ENCODE results near the gene RNF157.
"Not testable (repeated sequence)": the region's sequence is repeated elsewhere in the genome, so short reads cannot be mapped to it uniquely, and the experiment has no call there.

The RNF157 gene

GRCh38 chr17:76232342-76232741 lies 8.0 kb downstream of the RNF157 start:
- H3K36me3 Mint-ChIP-seq (ENCODE audit: low read depth), result no peaks in the 10 kb centered on the region
- H3K27ac Mint-ChIP-seq, result peak overlapping the region in 1 of 3 experiments; percentile 28
- H3K9me3 Mint-ChIP-seq, result no peaks in the 10 kb centered on the region
- peaks cover 2% of the 10 kb centered on the region for H3K27me3 Mint-ChIP-seq (ENCODE audit: low read depth)
- TF ChIP-seq CTCF (IDR thresholded peaks at IDR 0.05; ENCODE audit: unreplicated experiment in 3 of 3), result no peak
- no peaks in the 10 kb centered on the region for H3K4me1 Mint-ChIP-seq
- no peak overlapping the region for H3K4me3 Mint-ChIP-seq

GRCh38 chr17:76226749-76227148 lies 13.5 kb downstream of the RNF157 start:
- not testable (repeated sequence) for H3K27ac Mint-ChIP-seq

GRCh38 chr17:76225373-76226086 lies 14.8 kb downstream of the RNF157 start:
- H3K27me3 Mint-ChIP-seq (ENCODE audit: low read depth); H3K9me3 Mint-ChIP-seq; H3K4me1 Mint-ChIP-seq; H3K36me3 Mint-ChIP-seq (ENCODE audit: low read depth); H3K4me3 Mint-ChIP-seq; H3K27ac Mint-ChIP-seq: not testable (repeated sequence)

More at GRCh38 chr17:76226749-76227148, 13.5 kb downstream of the RNF157 start:
- H3K4me3 Mint-ChIP-seq; H3K9me3 Mint-ChIP-seq; H3K36me3 Mint-ChIP-seq (ENCODE audit: low read depth); H3K4me1 Mint-ChIP-seq; H3K27me3 Mint-ChIP-seq (ENCODE audit: low read depth): not testable (repeated sequence)

GRCh38 chr17:76223802-76224201 lies 16.5 kb downstream of the RNF157 start:
- H3K4me1 Mint-ChIP-seq, result peaks cover 6% of the 10 kb centered on the region
- H3K27ac Mint-ChIP-seq, result no peak overlapping the region
- H3K36me3 Mint-ChIP-seq (ENCODE audit: low read depth), result no peaks in the 10 kb centered on the region
- no peaks in the 10 kb centered on the region for H3K9me3 Mint-ChIP-seq
- no peak for TF ChIP-seq CTCF (IDR thresholded peaks at IDR 0.05; ENCODE audit: unreplicated experiment in 3 of 3)
- H3K4me3 Mint-ChIP-seq, result no peak overlapping the region
- H3K27me3 Mint-ChIP-seq (ENCODE audit: low read depth), result no peaks in the 10 kb centered on the region

GRCh38 chr17:76219670-76220383 lies 20.5 kb downstream of the RNF157 start:
- H3K9me3 Mint-ChIP-seq, result no peaks in the 10 kb centered on the region
- peak overlapping the region; percentile 40 to 73 (median 45) for H3K27ac Mint-ChIP-seq
- H3K36me3 Mint-ChIP-seq (ENCODE audit: low read depth), result no peaks in the 10 kb centered on the region
- TF ChIP-seq CTCF (IDR thresholded peaks at IDR 0.05; ENCODE audit: unreplicated experiment in 3 of 3), result no peak
- no peak overlapping the region for H3K4me3 Mint-ChIP-seq
- H3K27me3 Mint-ChIP-seq (ENCODE audit: low read depth), result no peaks in the 10 kb centered on the region
- peaks cover 6% of the 10 kb centered on the region for H3K4me1 Mint-ChIP-seq

GRCh38 chr17:76217081-76217480 lies 23.2 kb downstream of the RNF157 start:
- no peaks in the 10 kb centered on the region for H3K27me3 Mint-ChIP-seq (ENCODE audit: low read depth)
- TF ChIP-seq CTCF (IDR thresholded peaks at IDR 0.05; ENCODE audit: unreplicated experiment in 3 of 3), result no peak
- no peaks in the 10 kb centered on the region for H3K9me3 Mint-ChIP-seq
- H3K27ac Mint-ChIP-seq, result peak overlapping the region; percentile 28 to 77 (median 43)
- H3K4me3 Mint-ChIP-seq, result no peak overlapping the region
- H3K36me3 Mint-ChIP-seq (ENCODE audit: low read depth), result no peaks in the 10 kb centered on the region
- H3K4me1 Mint-ChIP-seq, result peaks cover 6% of the 10 kb centered on the region

GRCh38 chr17:76213491-76213890 lies 26.8 kb downstream of the RNF157 start:
- no peaks in the 10 kb centered on the region for H3K4me1 Mint-ChIP-seq
- no peaks in the 10 kb centered on the region for H3K27me3 Mint-ChIP-seq (ENCODE audit: low read depth)
- peaks cover 7% of the 10 kb centered on the region for H3K36me3 Mint-ChIP-seq (ENCODE audit: low read depth)
- no peak for TF ChIP-seq CTCF (IDR thresholded peaks at IDR 0.05; ENCODE audit: unreplicated experiment in 3 of 3)
- H3K4me3 Mint-ChIP-seq, result no peak overlapping the region
- no peaks in the 10 kb centered on the region for H3K9me3 Mint-ChIP-seq
- no peak overlapping the region for H3K27ac Mint-ChIP-seq
